ENCODE results near the gene SSTR3. TPM values are rescaled to one million over a fixed set of nuclear protein-coding genes. Genes with fewer than 3 reads are reported as not detected.

The SSTR3 gene
- total and polyA plus RNA-seq, 5 donors = not detected

DNA sequence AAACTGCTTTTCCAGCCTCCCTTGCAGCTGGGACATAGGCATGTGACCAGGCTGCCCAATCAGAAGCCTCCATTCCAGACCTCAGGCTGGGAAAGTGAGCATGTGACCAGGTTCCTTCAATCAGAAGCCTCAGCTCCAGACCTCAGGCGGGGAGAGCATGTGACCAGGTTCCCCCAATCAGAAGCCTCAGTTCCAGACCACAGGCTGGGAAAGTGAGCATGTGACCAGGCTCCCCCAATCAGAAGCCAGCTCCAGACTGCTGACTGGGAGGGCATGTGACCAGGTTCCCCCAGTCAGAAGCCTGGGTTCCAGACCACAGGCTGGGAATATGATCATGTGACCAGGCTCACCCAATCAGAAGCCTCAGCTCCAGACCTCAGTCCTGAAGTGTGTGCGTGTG is 50.8 kb downstream of the SSTR3 start:
- Histone ChIP-seq H3K9me3 (ENCODE audit: control insufficient read depth, low read length) (no peaks in the 10 kb centered on the region), H3K4me3 (ENCODE audit: low read length) (no peak overlapping the region), H3K27ac (ENCODE audit: low read length) (no peak overlapping the region), H3K27me3 (ENCODE audit: control insufficient read depth, insufficient read depth) (no peaks in the 10 kb centered on the region), H3K4me1 (ENCODE audit: control insufficient read depth, insufficient read depth, low read length) (no peaks in the 10 kb centered on the region)
- no peak for ATAC-seq
- intact Hi-C loops (cut with DNase I) = loop anchor here in 2 of 4 donors (5.0 to 10.0 kb wide), 2 partner anchors 41 to 87 kb away; no protein-coding TSS in a partner anchor
- peak in 1 of 3 donors; percentile 9 for DNase-seq
- WGBS = 99% methylated on average over 2 of the region's 2 CpGs

DNA sequence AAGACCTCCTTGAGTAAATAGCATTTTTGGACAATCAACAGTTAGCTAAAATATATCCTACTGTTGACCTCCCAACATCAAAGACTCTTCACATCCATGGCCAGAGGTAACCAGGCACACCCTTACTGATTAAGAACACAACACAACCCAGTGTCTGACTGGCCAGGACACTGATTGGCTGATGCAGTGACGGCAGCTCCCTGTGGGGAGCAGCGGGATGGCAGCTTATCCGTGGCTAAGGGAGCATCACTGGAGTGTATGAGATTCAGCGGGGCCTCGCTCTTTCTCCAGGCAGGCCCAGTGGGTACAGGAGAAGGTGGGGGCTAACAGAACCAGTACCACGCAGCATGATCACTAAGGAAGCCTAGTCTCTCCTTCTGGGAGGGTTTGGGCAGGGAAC is 52.2 kb downstream of the SSTR3 start:
- WGBS = 57% methylated on average over 6 of the region's 6 CpGs
- intact Hi-C loops (cut with DNase I) = loop anchor here in 2 of 4 donors (5.0 to 10.0 kb wide), 2 partner anchors 42 to 85 kb away; no protein-coding TSS in a partner anchor
- H3K4me1 ChIP-seq (ENCODE audit: control insufficient read depth, insufficient read depth, low read length) = no peaks in the 10 kb centered on the region

DNA sequence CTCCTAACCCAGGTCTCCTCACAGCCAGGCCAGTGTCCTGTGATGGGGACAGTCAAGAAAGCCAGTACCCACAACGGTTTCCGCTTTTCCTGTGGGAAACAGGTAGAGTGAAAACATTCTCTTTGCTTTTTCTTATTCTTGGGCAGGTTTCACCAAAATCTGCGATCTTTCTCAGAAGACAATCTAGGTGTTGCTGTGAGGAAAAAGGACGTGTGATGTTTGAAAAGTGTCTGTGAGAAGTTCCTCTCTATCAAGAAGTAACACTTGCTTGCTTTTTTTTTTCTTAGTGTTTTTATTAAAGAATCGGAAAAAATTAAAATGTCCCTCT is 53.4 kb downstream of the SSTR3 start:
- H3K4me1 ChIP-seq (ENCODE audit: control insufficient read depth, insufficient read depth, low read length) = no peaks in the 10 kb centered on the region
- 79% methylated on average over 5 of the region's 5 CpGs for WGBS
- H3K27me3 ChIP-seq (ENCODE audit: control insufficient read depth, insufficient read depth) = no peaks in the 10 kb centered on the region
- H3K27ac ChIP-seq (ENCODE audit: low read length) = no peak overlapping the region
- intact Hi-C loops (cut with DNase I) = no loop called here
- no peaks in the 10 kb centered on the region for H3K9me3 ChIP-seq (ENCODE audit: control insufficient read depth, low read length)
- no peak overlapping the region for H3K4me3 ChIP-seq (ENCODE audit: low read length)
- ATAC-seq (no peak), DNase-seq (no peak)

More for the DNA sequence above, 52.2 kb downstream of the SSTR3 start:
- H3K4me3 ChIP-seq (ENCODE audit: low read length) = no peak overlapping the region
- no peak overlapping the region for H3K27ac ChIP-seq (ENCODE audit: low read length)
- H3K9me3 ChIP-seq (ENCODE audit: control insufficient read depth, low read length) = no peaks in the 10 kb centered on the region
- ATAC-seq = no peak
- DNase-seq = peak in 1 of 3 donors; percentile 15
- H3K27me3 ChIP-seq (ENCODE audit: control insufficient read depth, insufficient read depth) = no peaks in the 10 kb centered on the region

DNA sequence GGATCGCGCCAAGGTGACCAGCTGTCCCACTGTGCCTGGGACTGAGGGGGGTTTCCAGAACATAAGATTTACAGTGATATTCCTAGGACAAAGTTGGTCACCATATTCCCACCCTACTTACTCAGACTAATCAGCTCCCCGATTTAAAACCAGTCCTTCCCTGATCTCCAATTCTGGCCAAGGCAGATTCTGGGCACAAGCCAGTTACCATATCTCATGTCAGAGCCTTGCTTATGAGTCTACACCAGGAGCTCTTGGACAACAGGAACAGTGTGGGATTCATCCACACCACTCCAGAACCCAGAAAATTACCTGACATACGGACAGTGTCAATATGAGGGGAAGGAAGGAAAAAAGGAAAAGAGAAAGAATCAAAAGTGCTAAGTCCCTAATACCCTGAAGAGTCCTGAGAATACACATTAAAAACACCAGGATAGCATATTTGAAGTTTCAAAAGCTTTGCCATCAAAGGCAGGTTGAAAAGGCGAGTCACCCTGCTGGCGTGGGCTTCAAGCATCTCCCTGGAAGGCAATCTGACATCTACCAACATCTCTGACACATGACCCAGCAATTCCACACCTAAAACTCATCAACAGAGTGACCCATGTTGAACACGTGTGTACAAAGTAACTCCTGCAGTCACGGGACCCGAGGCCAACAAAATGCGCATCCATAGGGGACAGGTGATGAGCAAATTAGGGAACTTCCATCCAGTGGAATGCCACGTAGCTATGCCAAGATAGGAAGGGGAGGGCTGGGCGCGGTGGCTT is 54.6 kb downstream of the SSTR3 start:
- ATAC-seq (no peak), DNase-seq (peak in 1 of 3 donors; percentile 42)
- Histone ChIP-seq H3K27ac (ENCODE audit: low read length) (no peak overlapping the region), H3K4me3 (ENCODE audit: low read length) (no peak overlapping the region), H3K9me3 (ENCODE audit: control insufficient read depth, low read length) (no peaks in the 10 kb centered on the region), H3K27me3 (ENCODE audit: control insufficient read depth, insufficient read depth) (no peaks in the 10 kb centered on the region), H3K4me1 (ENCODE audit: control insufficient read depth, insufficient read depth, low read length) (no peaks in the 10 kb centered on the region)
- 77% methylated on average over 13 of the region's 13 CpGs for WGBS
- intact Hi-C loops (cut with DNase I) = no loop called here

DNA sequence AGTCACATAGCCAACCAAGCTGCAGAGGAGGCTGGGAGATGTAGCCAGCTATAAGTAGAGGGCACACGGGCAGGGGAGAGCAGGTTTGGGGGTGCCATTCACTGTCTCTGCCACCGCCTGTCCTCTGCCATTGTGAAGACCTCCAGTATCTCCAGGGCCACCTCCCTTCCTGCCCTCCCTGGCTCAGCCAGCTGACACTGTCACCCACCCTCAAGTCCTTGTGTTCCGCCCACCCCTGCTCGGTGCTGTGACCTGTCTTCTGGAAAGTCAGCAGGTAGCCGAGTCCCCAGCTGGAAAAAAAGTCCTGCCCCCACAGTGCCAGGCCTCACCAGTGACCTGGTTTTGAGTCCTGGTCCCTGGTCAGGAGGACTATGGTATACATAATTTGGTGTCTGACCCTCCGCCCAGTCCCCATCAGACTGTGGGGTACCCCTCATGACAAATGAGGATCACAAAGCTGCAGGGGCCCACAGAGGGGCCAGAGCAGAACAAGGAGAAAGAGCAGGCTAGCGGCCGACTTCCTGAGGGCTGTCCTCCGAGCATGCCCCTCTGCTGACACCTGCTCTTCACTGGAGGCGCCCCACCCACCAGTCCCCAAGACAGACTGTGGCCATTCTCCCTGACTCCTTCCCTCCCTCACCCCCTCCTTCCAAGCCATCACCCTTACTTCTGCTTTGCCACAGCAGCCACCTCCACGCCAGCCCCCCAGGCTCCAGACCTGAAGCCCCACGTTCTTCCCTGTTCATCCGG is 55.4 kb downstream of the SSTR3 start:
- Histone ChIP-seq H3K9me3 (ENCODE audit: control insufficient read depth, low read length) (no peaks in the 10 kb centered on the region), H3K4me3 (ENCODE audit: low read length) (no peak overlapping the region), H3K27ac (ENCODE audit: low read length) (no peak overlapping the region), H3K27me3 (ENCODE audit: control insufficient read depth, insufficient read depth) (no peaks in the 10 kb centered on the region), H3K4me1 (ENCODE audit: control insufficient read depth, insufficient read depth, low read length) (no peaks in the 10 kb centered on the region)
- ATAC-seq = no peak
- WGBS = 78% methylated on average over 13 of the region's 13 CpGs
- peak in 1 of 3 donors; percentile 28 for DNase-seq
- intact Hi-C loops (cut with DNase I) = no loop called here

DNA sequence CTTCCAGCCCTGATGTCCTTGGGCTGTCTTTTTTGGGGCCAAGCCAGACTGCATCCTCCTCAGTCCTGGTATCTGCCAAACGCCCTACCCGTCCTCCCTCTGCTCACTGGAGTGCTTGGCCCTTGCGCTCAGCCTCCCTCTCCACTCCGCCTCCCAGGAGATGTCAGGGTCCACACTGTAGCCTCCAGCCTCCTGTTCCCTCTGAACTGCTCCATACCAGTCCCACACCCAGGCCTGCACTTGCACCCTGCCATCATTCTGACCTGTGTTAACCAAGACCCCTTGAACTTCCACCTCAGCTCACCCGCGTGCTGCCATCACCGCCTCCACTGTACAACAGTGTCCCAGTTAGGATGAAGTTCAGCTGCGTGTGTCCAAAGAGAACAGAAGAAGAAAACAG is 56.3 kb downstream of the SSTR3 start:
- DNase-seq (peak in 1 of 3 donors; percentile 23), ATAC-seq (no peak)
- H3K4me3 ChIP-seq (ENCODE audit: low read length) = no peak overlapping the region
- H3K27ac ChIP-seq (ENCODE audit: low read length) = no peak overlapping the region
- no peaks in the 10 kb centered on the region for H3K27me3 ChIP-seq (ENCODE audit: control insufficient read depth, insufficient read depth)
- WGBS = 93% methylated on average over 8 of the region's 8 CpGs
- intact Hi-C loops (cut with DNase I) = no loop called here
- no peaks in the 10 kb centered on the region for H3K9me3 ChIP-seq (ENCODE audit: control insufficient read depth, low read length)
- no peaks in the 10 kb centered on the region for H3K4me1 ChIP-seq (ENCODE audit: control insufficient read depth, insufficient read depth, low read length)

DNA sequence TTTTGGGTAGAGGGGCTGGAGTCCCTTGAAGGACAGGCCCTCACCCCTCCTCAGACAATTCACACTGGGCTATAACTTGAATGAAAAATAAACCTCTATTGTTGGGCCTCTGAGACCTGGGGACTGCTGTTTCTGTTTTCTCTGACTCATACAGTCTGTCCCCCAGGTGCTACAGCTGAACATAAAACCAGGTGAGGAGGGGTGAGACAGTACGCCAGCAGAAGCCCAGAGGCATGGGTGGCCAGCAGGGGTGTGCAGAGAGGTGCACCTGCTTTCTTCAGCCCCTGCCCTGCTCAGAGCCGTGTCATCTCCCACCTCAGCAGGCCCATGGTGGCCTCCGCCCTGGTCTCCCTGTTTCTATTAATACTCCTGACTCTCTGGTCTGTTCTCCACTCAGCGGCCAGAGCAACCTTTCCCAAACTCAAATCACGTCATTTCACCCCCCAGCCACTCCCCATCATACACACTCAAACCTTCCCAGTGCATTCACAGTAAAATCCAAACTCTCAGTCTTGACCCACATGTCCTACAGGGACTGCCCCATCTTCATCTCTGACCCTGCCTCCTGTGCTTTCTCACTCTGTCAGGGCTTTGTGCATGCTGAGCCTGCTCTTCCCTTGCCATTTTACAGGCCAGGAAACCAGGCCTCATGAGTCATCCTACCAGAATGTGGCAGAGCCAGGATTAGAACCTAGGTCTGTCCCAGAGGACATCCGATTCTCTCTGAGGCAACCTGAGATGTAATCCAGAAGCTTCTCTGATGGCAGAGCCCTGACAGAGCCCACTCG is 57.2 kb downstream of the SSTR3 start:
- 87% methylated on average over 7 of the region's 7 CpGs for WGBS
- no peaks in the 10 kb centered on the region for H3K4me1 ChIP-seq (ENCODE audit: control insufficient read depth, insufficient read depth, low read length)
- no peaks in the 10 kb centered on the region for H3K9me3 ChIP-seq (ENCODE audit: control insufficient read depth, low read length)
- intact Hi-C loops (cut with DNase I) = no loop called here
- no peak overlapping the region for H3K27ac ChIP-seq (ENCODE audit: low read length)
- peak in 1 of 3 donors; percentile 32 for DNase-seq
- H3K4me3 ChIP-seq (ENCODE audit: low read length) = no peak overlapping the region
- ATAC-seq = no peak
- no peaks in the 10 kb centered on the region for H3K27me3 ChIP-seq (ENCODE audit: control insufficient read depth, insufficient read depth)

Other genes starting within 250 kb of the SSTR3 start
- gene TST, start 193.0 kb downstream of the SSTR3 start, total RNA-seq = 10 to 100 TPM; 31.7 to 53.6 (median 36.6) TPM
- 67.9 TPM for gene TST, start 193.0 kb downstream of the SSTR3 start, polyA plus RNA-seq
- gene MPST, start 192.7 kb downstream of the SSTR3 start, total RNA-seq = 10 to 100 TPM; 49.6 to 65.7 (median 54.2) TPM
- gene MPST, start 192.7 kb downstream of the SSTR3 start, polyA plus RNA-seq = 93.0 TPM
- gene KCTD17, start 160.7 kb downstream of the SSTR3 start, total RNA-seq = 10 to 100 TPM; 24.8 to 37.8 (median 32.2) TPM
- gene KCTD17, start 160.7 kb downstream of the SSTR3 start, polyA plus RNA-seq = 34.4 TPM
- not detected for gene TMPRSS6, start 102.8 kb downstream of the SSTR3 start, total RNA-seq
- not detected for gene TMPRSS6, start 102.8 kb downstream of the SSTR3 start, polyA plus RNA-seq
- under 1 TPM; 0.63 to 0.97 (median 0.72) TPM for gene IL2RB, start 62.6 kb downstream of the SSTR3 start, total RNA-seq
- 0.32 TPM for gene IL2RB, start 62.6 kb downstream of the SSTR3 start, polyA plus RNA-seq
- gene C1QTNF6, start 24.2 kb downstream of the SSTR3 start, total RNA-seq = 1 to 10 TPM; 2.8 to 3.3 (median 2.8) TPM
- 2.0 TPM for gene C1QTNF6, start 24.2 kb downstream of the SSTR3 start, polyA plus RNA-seq
- gene RAC2, start 31.8 kb upstream of the SSTR3 start, total RNA-seq = 1 to 10 TPM; 3.6 to 8.6 (median 5.7) TPM
- 1.8 TPM for gene RAC2, start 31.8 kb upstream of the SSTR3 start, polyA plus RNA-seq
- 1 to 10 TPM; 5.1 to 7.0 (median 5.9) TPM for gene CYTH4, start 70.0 kb upstream of the SSTR3 start, total RNA-seq
- 2.6 TPM for gene CYTH4, start 70.0 kb upstream of the SSTR3 start, polyA plus RNA-seq
- gene ELFN2, start 215.0 kb upstream of the SSTR3 start, total RNA-seq = under 1 TPM in 2 of 4 donors, not detected in 2; 0.03 to 0.06 TPM
- gene ELFN2, start 215.0 kb upstream of the SSTR3 start, polyA plus RNA-seq = 0.05 TPM